NCI-H2171 treated with DMSO at 0.1 percent for 48 hours (cell line): Measurements from ENCODE around the gene GC.
"Not testable (repeated sequence)": the region's sequence is repeated elsewhere in the genome, so short reads cannot be mapped to it uniquely, and the experiment has no call there.

Experiments
- DNase-seq: peaks from one replicate; lab custom pipeline; 2025; lab: John Stamatoyannopoulos, UW

GC gene

GRCh38 chr4:71783972-71784371 is at the start of gene GC:
Gene GC, minus strand, starts transcription at chr4:71784079. Its CDS starts 61 bp downstream, at chr4:71784018.
- DNase-seq: no peak

- DNase-seq: no peak
Measured at GRCh38 chr4:71833232-71833900, 49.5 kb upstream of the GC start.

GRCh38 chr4:71832049-71832448 is 48.2 kb upstream of the GC start:
- DNase-seq: no peak

GRCh38 chr4:71830497-71831190 is 46.8 kb upstream of the GC start:
- DNase-seq: no peak

GRCh38 chr4:71828470-71828869 is 44.6 kb upstream of the GC start:
- no peak for DNase-seq

- DNase-seq: no peak
Measured at GRCh38 chr4:71827826-71828225, 43.9 kb upstream of the GC start.

- DNase-seq: no peak
Measured at GRCh38 chr4:71816676-71817303, 32.9 kb upstream of the GC start.

- no peak for DNase-seq
Measured at GRCh38 chr4:71814433-71814832, 30.6 kb upstream of the GC start.

GRCh38 chr4:71809805-71810204 is 25.9 kb upstream of the GC start:
- DNase-seq: not testable (repeated sequence)

- DNase-seq: no peak
Measured at GRCh38 chr4:71807469-71807868, 23.6 kb upstream of the GC start.

GRCh38 chr4:71805230-71805629 is 21.4 kb upstream of the GC start:
- DNase-seq: not testable (repeated sequence)

- not testable (repeated sequence) for DNase-seq
Measured at GRCh38 chr4:71804017-71804697, 20.3 kb upstream of the GC start.

- DNase-seq: no peak
Measured at GRCh38 chr4:71785959-71786358, 2.1 kb upstream of the GC start.

GRCh38 chr4:71784569-71785197 is 804 bp upstream of the GC start:
- DNase-seq: no peak

GRCh38 chr4:71777891-71778290 is 6.0 kb downstream of the GC start:
- DNase-seq: no peak

GRCh38 chr4:71775449-71775848 is 8.4 kb downstream of the GC start:
- DNase-seq: no peak

- no peak for DNase-seq
Measured at GRCh38 chr4:71774136-71774535, 9.7 kb downstream of the GC start.

- DNase-seq: no peak
Measured at GRCh38 chr4:71773004-71773403, 10.9 kb downstream of the GC start.

GRCh38 chr4:71772592-71772991 is 11.3 kb downstream of the GC start:
- no peak for DNase-seq

- DNase-seq: no peak
Measured at GRCh38 chr4:71771613-71772012, 12.3 kb downstream of the GC start.

GRCh38 chr4:71769434-71769833 is 14.4 kb downstream of the GC start:
- DNase-seq: no peak

- no peak for DNase-seq
Measured at GRCh38 chr4:71768123-71768522, 15.8 kb downstream of the GC start.
